Measurements from ENCODE around the gene DECR2.

The DECR2 gene

DNA sequence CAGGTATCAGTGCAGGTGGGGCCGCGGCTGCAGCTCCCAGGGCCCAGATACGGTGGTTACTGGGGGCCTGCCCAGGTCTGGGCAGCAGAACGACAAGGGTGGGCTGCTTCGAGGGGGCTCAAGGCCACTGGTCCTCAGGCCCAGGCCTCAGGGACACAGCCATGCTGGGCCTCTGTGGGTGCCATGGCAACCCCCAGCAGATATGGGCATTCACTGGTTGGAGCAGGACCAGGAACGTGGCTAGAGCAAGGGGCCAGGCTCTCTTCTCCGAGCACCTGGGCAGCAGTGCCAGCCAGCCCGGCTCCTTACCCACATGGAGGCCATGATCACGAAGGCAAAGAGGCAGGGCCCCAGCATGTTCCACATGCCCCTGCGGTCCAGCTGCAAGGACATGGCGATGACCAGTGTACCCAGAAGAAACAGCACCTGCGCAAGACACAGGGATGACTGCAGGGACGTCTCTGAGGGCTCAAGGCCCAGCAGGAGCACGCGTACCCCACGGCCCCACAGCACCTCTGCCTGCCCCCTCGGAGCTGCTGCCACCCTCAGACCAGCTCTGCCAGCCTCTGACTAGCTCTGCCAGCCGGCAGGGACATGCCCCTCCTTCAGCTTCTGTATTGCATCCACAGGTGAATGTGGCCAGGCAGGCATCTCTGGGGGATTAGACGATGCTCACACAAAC is 29.2 kb upstream of the DECR2 start:
- no peak overlapping the region for H3K4me3 ChIP-seq (ENCODE audit: control insufficient read depth, low read depth, low read length)
- no peak for TF ChIP-seq CTCF (IDR thresholded peaks at IDR 0.05; ENCODE audit: control insufficient read depth, insufficient read depth, low read depth, low read length, missing control alignments)
- DNase-seq (ENCODE audit: low read depth): no peak

GRCh38 chr16:373020-373598 is 28.6 kb upstream of the DECR2 start:
- no peak for TF ChIP-seq CTCF (IDR thresholded peaks at IDR 0.05; ENCODE audit: control insufficient read depth, insufficient read depth, low read depth, low read length, missing control alignments)
- DNase-seq (ENCODE audit: low read depth): no peak
- no peak overlapping the region for H3K4me3 ChIP-seq (ENCODE audit: control insufficient read depth, low read depth, low read length)

DNA sequence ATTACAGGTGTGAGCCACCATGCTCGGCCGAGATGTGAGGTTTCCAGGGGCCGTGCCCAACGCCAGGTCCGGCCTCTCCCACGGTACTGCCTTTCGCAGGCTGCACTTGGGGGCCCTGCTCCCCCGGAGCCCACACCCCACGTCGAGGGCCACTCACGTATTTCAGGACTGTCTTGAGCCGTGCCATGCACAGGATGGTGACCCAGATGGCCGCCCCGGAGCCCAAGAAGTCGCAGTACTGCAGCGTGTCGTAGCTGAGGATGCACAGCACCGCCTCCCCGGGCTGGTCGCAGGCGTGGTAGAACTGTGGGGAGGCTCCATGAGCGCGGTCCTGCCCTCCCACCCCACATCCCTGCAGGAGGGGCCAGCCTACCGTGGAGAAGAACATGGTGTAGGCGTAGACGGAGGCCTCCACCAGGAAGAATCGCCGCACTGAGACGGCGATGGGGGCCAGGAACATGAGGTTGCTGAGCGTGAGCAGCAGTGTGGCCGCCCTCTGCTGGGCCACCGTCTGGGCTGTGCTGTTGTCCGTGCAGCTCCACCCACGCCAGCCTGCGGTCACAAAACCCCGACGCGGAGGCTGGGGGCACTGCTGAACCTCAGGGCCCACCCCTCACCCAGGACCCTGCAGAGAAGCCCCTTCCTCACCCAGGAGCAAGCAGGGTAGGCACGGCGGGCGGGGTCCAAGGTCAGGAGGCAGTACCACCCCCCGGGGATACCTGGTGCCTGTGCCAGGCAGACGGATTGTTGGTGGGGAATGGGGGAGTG is 27.7 kb upstream of the DECR2 start:
- no peak for DNase-seq (ENCODE audit: low read depth)
- no peak overlapping the region for H3K4me3 ChIP-seq (ENCODE audit: control insufficient read depth, low read depth, low read length)
- no peak for TF ChIP-seq CTCF (IDR thresholded peaks at IDR 0.05; ENCODE audit: control insufficient read depth, insufficient read depth, low read depth, low read length, missing control alignments)

GRCh38 chr16:374616-374926 is 27.1 kb upstream of the DECR2 start:
- TF ChIP-seq CTCF (IDR thresholded peaks at IDR 0.05; ENCODE audit: control insufficient read depth, insufficient read depth, low read depth, low read length, missing control alignments): no peak
- no peak overlapping the region for H3K4me3 ChIP-seq (ENCODE audit: control insufficient read depth, low read depth, low read length)
- DNase-seq (ENCODE audit: low read depth): no peak

DNA sequence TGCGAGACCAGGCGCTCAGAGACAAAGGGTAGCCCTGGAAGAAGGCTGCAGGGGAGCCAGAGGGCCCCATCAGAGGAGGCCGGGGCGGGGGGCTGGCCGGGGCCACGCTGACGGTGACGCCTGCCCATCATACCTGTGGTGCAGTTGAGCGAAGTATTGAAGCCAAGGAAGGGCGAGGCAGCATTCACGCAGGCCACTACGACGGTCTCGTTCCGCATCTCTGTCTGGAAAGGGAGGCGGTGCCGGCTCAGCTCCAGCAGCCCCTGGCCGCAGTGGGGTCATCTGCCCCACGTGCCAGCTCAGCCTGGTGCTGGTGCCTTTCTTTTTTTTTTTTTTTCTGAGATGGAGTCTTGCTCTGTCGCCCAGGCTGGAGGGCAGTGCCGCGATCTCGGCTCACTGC is 26.5 kb upstream of the DECR2 start:
- no peak for DNase-seq (ENCODE audit: low read depth)
- H3K4me3 ChIP-seq (ENCODE audit: control insufficient read depth, low read depth, low read length): no peak overlapping the region
- TF ChIP-seq CTCF (IDR thresholded peaks at IDR 0.05; ENCODE audit: control insufficient read depth, insufficient read depth, low read depth, low read length, missing control alignments): no peak

DNA sequence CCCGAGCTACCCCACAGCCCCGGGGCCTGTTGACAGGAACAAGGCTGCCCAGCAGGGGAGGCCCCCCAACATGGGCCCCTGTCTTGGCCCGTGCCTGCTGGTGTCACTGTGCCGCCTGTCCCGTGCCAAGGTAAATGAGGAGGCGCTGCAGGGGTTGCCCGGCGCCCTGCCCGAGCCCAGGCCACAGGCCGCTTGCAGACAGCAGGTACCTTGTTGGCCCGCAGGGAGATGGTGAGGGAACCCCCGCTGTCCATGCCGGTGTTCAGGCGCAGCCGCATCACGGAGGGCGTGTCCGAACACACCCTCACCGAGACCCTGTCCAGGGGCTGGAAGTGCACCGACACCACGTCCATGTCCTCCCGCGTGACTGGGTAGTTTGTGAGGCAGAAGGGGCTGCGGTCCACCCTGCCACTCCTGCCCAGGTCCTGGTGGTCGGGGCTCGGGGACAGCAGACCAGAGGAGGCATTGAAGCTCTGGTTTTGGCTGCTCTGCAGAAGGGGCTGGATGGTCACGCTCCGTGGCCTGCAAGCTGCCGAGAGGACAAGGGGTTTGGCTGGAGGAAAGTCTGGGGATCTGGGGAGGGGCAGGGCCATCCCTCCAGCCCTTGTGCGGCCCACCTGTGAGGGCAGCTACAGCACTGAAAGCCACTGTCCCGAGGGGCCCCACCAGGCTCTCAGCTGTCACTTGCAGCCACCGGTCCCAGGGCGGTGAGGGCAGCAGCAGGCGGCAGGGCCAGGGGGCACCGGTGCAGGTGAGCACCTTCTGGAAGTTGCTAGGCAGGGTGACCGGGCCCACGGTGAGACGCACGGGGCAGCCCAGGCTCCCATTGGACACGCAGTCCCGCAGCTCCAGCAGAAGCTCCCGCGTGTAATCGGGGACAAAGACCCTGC is 25.5 kb upstream of the DECR2 start:
- DNase-seq (ENCODE audit: low read depth): no peak
- TF ChIP-seq CTCF (IDR thresholded peaks at IDR 0.05; ENCODE audit: control insufficient read depth, insufficient read depth, low read depth, low read length, missing control alignments): no peak
- H3K4me3 ChIP-seq (ENCODE audit: control insufficient read depth, low read depth, low read length): no peak overlapping the region
